Rectal smooth muscle tissue (tissue), 1 donor: Measurements from ENCODE around the gene LYPD4.
"Not testable (repeated sequence)": the region's sequence is repeated elsewhere in the genome, so short reads cannot be mapped to it uniquely, and the experiment has no call there.

Source experiments
- H3K27ac ChIP-seq: one replicate; pipeline ENCODE4 v1.7.0; 2013; ENCODE audit warnings: low read depth, low read length, inconsistent platforms
- H3K27me3 ChIP-seq: one replicate; pipeline ENCODE4 v1.7.0; 2013; ENCODE audit warnings: low read length; ENCODE audit not compliant: control insufficient read depth, insufficient read depth
- H3K36me3 ChIP-seq: one replicate; pipeline ENCODE4 v1.7.0; 2013; ENCODE audit warnings: low read length; ENCODE audit not compliant: control insufficient read depth, insufficient read depth
- H3K4me1 ChIP-seq: one replicate; pipeline ENCODE4 v1.7.0; 2013; ENCODE audit warnings: low read length; ENCODE audit not compliant: control insufficient read depth, insufficient read depth
- H3K4me3 ChIP-seq: one replicate; pipeline ENCODE4 v1.7.0; 2013; ENCODE audit warnings: low read length
- H3K9ac ChIP-seq: one replicate; pipeline ENCODE4 v1.7.0; 2013; ENCODE audit warnings: low read length

The LYPD4 gene

DNA sequence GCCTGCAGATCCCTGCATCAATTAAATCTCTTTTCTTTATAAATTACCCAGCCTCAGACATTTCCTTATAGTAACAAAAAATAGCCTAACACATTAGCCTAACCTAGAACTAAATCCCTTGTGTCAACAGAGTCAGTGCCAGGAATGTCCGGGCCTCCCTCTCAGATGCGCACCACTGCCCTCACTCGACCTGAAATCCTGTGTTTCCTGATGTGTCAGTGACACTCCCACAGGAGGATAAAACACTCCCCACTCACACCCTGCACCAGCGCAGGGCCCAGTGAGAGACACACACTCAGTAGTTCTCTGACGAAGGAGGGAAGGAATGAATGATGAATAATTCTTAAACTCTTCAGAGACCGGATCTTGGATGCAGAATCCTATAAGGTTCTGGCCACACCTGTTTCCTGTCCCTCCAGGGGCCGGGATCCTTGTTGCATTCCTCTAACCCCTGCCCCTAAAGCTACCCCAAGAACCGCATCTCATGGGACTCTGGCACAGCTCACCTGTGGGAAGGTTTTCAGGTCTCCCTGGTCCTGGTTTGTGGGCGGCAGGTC, 45.0 kb downstream of the LYPD4 start:
- Histone ChIP-seq H3K4me3 (no peak overlapping the region), H3K36me3 (no peaks in the 10 kb centered on the region), H3K27ac (no peak overlapping the region), H3K27me3 (no peaks in the 10 kb centered on the region), H3K9ac (no peak overlapping the region), H3K4me1 (no peaks in the 10 kb centered on the region)

DNA sequence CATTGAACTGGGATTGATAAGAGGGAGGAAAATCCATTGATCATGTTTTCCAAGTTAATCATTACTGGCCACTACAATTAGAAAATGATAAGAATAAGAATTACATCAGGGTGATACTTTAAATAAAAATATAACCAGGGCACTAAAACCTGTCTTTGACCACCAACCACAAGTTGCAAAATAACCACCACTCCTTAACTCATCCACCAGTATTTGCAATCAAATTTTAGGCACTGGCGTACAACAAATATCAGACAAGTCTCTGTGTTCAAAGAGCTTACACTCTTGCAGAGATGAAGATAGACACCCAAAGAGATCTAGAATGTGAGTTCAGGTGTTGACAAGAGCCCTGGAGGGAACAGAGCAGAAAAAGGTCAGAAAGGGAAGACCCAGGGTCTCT, 47.6 kb downstream of the LYPD4 start:
- H3K9ac ChIP-seq, result no peak overlapping the region
- H3K4me1 ChIP-seq, result no peaks in the 10 kb centered on the region
- H3K36me3 ChIP-seq, result no peaks in the 10 kb centered on the region
- H3K27ac ChIP-seq, result no peak overlapping the region
- no peak overlapping the region for H3K4me3 ChIP-seq
- peaks cover 6% of the 10 kb centered on the region for H3K27me3 ChIP-seq

DNA sequence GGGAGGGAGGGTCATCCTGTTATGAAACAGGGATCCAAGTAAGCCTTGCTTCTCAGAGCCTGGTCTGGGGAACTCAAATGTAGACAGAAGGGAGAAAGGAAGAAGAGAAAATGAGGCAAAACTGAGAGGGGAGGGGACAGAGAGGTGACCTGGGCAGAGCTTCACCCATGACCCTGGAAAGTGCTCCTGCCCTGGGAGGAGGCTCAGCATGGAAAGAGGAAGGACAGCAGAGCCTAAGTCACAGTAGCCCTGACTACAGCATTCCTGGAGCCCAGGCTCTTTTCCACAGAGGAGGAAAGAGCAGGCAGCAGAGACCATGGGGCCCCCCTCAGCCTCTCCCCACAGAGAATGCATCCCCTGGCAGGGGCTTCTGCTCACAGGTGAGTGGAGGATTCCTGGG, 48.1 kb downstream of the LYPD4 start, which contains the start of gene CEACAM3:
CEACAM3 (plus strand) TSS at position 226 of the 400 bp plus-strand sequence; CDS start at position 317, 91 bp downstream.
- no peak within 1 kb of the TSS for H3K27ac ChIP-seq
- no peak within 1 kb of the TSS for H3K4me3 ChIP-seq
- H3K9ac ChIP-seq, result no peak within 1 kb of the TSS
- no peaks in the 10 kb centered on the region for H3K36me3 ChIP-seq
- H3K4me1 ChIP-seq, result no peaks in the 10 kb centered on the region
- H3K27me3 ChIP-seq, result peaks cover 6% of the 10 kb centered on the region

DNA sequence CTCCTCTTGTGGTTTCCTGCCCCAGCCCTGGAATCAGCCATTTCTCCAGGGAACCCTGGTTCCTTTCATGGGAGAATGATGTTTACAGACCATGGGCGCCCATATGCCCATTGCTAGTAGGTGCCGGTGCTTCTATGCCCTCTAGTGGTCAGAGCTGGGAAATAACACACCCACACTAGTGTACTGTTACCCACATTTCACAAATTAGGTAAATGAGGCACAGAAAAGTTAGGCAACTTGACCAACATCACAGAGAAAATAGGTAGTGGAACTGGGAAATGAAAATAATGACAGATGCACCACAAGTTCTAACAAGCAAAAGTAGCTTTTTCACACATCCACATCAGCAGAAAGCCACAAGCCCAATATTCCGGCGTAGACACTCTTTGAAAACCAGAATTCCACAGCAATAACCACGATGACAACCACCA, 49.4 kb downstream of the LYPD4 start:
- H3K36me3 ChIP-seq, result no peaks in the 10 kb centered on the region
- no peak overlapping the region for H3K4me3 ChIP-seq
- H3K27me3 ChIP-seq, result peaks cover 6% of the 10 kb centered on the region
- no peak overlapping the region for H3K27ac ChIP-seq
- H3K4me1 ChIP-seq, result no peaks in the 10 kb centered on the region
- no peak overlapping the region for H3K9ac ChIP-seq

DNA sequence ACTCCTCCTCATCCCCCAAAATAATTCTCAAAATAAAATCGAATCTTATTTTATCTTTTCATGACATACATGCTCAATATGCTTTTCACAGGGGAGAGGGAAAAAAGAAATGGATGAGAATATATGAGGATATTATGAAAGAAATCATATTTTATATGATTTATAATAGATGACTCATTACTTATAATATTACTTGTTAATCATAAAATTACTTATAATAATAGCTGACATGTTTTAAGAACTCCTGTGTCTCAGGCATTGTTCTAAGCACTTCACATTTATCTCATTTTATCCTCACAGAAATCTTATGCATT, 51.1 kb downstream of the LYPD4 start:
- Histone ChIP-seq H3K27ac (no peak overlapping the region), H3K4me1 (no peaks in the 10 kb centered on the region), H3K9ac (no peak overlapping the region), H3K36me3 (no peaks in the 10 kb centered on the region), H3K4me3 (no peak overlapping the region), H3K27me3 (peaks cover 6% of the 10 kb centered on the region)

DNA sequence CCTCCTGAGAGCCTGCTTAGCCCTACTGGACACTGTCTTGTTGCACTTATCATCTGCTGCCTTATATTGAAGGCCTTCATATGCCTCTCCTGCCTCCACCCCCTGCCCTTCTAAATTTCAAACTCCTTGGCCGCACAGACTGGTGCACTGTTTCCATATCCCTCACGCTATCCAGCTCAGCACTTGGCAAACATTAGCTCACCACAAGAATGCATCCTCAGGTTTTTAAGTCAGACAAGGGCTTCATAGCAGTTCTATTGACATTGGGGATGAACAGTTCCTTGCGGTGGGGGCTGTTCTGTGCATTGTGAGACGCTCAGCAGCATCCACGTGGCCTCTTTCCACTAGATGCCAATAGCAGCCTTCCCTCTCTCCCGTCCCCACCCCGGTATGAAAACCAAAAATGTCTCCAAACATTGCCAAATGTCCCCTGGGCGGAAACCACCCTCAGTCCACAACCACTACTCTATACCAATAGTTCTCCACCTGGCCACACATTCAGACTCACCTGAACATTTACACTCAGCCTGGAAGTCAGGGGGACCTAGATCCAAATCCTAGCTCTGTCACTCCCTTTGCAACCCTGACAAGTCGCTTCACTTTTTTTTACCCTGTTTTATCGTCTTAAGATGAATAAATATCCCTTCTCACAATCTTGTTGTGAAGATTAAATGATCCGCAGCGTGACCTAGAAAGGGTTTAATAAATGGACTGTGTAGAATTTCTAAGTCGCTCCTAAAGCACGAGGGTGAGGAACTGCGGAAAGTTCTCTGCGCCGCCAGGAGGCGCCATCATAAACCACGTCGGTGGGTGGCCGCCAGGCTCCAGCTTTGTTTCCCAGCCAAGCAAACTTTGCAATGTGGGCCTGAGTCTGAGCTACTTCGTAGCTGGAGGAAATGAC, 51.7 kb downstream of the LYPD4 start:
- no peak overlapping the region for H3K4me3 ChIP-seq
- no peak overlapping the region for H3K9ac ChIP-seq
- H3K27ac ChIP-seq, result no peak overlapping the region
- no peaks in the 10 kb centered on the region for H3K4me1 ChIP-seq
- peaks cover 6% of the 10 kb centered on the region for H3K27me3 ChIP-seq
- no peaks in the 10 kb centered on the region for H3K36me3 ChIP-seq

DNA sequence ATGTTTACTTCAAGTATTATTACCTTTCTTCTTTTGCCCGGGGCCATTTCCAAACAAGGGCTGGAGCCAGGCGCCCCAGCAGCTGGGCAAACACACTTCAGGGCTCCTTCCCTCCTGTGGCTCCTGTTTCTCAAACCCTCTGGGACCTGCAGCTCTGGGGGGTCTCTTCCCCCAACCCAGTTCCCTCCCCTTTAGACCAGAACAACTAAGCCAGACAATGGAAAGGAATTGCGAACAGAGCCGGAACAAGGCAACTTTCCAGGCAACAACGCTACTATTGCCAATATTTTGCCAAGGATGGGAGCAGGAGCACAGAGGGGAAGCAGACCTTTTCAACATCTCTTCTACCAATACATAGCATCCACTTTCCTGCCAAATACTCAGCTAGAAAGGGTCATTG, 55.4 kb downstream of the LYPD4 start:
- not testable (repeated sequence) for H3K27me3 ChIP-seq, H3K4me1 ChIP-seq, H3K36me3 ChIP-seq, H3K4me3 ChIP-seq, H3K9ac ChIP-seq, H3K27ac ChIP-seq

DNA sequence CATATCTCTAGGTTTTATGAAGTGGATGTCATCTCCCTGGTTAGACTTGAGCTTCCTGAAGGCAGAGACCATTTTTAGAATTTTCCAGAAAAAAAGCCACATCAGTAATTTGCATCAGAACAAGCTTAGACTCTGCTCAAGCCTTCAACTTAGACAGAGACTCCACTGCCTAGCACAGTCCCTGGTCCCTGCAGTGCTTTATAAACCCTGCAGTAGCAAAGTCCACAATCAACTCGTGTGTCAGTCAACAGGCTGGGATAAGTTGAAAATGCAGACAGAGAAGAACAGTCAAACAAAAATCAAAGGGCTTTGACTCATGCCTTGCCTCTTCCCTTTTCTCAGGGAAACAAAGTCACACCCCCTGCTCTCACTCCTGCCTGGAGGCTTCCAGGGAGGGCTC, 56.0 kb downstream of the LYPD4 start:
- H3K4me1 ChIP-seq, H3K9ac ChIP-seq, H3K36me3 ChIP-seq, H3K4me3 ChIP-seq, H3K27ac ChIP-seq, H3K27me3 ChIP-seq: not testable (repeated sequence)
